ENCODE measurements around the gene PLA2G4A.
"Not testable (repeated sequence)": the region's sequence is repeated elsewhere in the genome, so short reads cannot be mapped to it uniquely, and the experiment has no call there.

PLA2G4A gene

DNA sequence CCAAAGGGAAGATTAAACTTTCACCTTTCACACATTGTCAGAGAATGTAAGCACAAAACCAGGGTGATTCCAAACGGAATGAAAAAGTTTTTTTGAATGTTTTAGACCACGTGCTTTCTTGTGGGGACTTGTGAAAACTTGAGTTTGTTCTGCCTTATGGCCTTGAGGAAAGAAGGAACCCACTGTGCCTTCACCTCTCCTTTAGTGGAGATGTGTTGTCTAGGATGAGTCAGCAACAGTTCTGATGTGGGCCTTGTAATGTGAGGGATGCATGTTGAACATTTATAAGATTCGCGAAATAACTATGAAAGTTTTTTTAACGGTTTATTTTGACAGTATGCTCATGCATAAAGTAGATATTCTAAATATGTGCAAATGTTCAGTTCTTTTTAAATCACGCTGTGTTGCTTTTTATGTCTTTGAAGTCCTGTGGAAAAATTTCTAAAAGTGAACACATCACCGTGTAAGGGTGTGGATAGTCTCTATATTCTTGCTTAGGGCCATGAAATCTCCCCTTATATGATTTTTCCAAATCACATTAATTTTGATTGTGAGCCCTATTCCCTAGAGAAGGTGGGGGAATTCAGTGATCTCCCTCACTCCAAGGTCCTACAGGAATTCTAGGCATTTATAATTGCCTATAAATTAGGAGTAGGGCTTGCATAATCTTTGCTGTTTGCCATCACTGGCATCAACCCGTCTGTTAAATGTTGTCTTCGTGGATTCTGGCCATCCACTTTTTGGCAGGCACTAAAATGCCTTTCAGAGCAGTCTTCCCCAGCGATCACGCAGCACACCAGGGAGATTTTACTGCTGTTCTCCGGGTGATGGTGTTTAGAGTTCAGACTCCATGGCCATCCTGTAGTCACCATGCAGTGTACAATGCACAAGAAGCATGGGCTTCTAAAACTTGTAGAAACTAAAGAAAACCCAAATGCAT lies 47.4 kb downstream of the PLA2G4A start:
- no peak for DNase-seq

DNA sequence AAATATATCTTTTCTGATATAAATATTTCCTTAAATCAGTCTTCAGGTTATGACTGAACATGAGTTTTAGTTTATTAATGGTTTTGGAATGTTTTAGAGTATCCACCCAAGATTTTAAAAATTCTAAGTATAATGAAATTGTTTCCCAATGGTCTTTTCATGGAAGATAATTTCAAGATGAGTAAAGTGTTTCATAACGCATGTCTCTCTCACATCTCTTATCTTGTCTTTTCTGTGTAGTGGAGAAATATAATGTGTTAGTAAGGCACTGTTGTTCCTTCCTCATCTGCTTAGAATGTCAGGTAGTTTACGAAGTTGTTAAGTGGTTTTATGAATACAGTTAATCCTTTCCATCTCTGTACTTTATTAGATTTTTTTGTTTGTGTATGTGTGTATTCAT lies 49.6 kb downstream of the PLA2G4A start:
- DNase-seq: no peak

DNA sequence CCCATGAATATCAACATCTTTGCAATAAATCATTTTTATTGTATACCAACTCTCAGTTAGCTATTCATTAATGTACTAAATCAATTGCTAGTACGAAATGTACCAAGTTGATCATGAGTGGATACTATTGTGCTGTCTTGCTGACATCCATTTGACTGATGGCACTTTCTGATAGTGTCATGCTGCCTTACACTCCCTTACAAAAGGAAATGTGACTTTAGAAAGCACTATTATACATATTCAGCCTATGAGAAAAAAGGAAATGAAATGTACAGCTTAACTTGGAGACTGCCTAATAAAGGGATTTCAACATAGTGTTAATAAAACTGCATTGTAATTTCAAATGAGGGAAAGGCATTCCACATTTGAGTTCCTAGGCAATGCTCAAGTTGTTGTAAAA lies 52.2 kb downstream of the PLA2G4A start:
- DNase-seq: no peak

DNA sequence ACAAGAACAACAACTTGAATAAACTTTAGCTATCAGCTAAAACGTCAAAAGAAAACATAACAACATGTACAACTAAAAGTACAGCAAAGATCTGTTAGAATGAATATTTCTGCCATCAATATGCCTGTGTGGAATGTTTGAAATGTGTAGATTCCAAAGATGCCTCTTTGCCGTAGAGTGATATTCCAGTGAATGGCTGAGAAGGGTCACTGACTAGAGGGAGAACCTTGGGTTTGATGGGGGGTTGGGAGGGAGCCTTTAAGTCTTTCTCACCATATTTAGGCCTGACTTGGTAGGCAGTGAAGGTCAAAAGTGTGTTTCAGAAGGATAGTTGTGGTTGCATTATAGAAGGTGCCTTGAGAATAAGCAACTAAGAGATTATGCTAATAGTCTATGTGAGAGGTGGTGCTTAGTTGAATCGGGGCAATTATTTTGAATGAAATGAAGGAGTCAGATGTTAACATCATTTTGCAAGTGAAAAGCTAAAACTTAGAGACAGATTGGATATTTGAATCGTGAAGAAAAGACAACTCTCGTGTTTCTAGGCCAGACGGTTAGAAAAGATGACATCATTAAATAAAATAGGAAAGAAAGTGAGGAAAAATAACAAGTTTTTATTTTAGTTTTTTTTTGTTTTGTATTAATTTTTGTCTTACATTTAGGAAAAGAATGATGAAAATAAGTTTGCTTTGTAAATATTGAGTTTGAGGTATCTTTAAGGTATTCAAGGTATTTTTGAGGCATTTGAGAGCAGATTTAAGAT lies 53.8 kb downstream of the PLA2G4A start:
- no peak for DNase-seq

DNA sequence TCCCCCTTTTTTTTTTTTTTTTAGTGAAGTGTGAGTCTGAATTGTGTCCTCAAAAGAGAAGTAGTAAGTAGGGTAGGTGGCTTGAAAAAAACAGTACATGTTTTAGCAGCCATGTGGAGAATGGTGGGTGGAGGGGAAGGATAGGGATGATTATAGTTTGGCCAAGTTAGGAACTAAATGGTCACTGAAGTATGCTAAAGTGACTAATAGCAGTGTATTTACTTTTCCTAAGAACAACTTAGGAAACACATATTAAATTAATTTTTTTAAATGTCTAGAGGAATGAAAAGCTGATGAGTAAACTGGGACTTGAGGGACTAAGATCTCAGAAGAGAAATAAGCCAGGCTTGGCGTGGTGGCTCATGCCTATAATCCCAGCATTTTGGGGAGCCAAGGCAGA lies 55.5 kb downstream of the PLA2G4A start:
- no peak for DNase-seq

DNA sequence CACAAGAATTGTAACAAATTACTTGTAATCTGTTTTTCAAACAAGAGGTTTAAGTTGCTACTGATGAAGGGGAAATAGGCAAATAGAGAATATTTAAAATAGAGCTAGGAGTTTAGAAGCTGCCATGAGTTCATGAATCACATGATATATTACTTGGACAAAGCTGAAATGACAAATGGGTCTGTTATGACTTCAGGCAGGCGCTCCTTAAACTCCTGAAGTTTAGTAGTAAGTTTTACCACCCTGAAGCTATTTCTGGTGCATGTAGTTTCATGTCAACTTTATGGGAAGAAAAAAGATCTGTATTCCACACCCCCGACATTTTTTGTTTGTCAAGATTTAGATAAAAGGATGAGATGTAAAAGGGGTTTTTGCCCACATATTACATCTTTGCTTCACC lies 58.5 kb downstream of the PLA2G4A start:
- no peak for DNase-seq

DNA sequence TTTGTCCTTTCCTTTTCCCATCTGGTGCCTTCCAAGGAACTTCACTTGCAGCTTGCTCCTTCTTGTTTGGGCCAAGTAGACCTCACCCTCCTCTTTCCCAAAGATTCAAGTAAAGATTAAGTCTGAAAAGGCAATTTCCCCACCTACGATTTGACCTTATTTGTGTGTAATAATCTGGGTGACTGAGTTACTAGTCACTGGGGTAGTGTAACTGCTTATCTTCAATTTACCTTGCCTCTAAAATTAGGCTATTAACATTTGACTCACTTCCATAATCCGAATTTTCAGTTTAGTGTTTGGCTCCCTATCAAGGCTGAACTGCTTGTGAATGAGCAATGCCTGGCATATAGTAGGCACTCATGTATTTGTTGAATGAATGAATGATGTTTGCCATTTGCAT lies 59.6 kb downstream of the PLA2G4A start:
- DNase-seq: no peak

DNA sequence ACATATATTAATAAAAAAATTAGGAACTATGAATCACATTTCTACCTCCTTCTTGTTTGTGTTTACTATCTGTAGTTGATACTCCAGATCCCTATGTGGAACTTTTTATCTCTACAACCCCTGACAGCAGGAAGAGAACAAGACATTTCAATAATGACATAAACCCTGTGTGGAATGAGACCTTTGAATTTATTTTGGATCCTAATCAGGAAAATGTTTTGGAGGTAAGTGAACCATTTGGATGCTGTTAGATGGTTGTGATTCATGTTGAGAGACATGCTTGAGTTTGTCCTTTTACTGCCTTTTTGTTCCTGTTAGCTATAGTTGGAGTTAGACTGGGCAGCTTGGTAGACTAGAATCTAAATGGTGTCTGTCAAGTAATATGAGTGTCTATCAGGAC lies 64.2 kb downstream of the PLA2G4A start:
- DNase-seq: no peak

DNA sequence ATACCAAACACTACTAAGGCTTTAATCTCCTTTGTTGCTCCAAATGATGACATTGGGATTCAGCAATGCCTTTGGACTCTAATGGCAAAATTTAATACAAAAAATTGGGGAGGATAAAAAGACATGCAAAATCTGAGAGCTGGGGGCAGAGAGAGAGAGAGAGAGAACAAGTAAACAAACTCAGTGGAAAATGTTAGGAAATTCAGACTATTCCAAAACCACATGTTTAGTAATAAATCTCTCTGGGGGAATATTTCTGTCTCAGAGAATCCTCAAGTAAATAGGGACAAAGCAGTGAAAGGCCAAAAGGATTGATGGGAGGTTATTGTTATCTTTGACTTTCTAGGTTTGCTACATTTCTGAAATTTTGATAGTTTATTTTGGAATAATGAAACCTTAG lies 65.7 kb downstream of the PLA2G4A start:
- DNase-seq: no peak

DNA sequence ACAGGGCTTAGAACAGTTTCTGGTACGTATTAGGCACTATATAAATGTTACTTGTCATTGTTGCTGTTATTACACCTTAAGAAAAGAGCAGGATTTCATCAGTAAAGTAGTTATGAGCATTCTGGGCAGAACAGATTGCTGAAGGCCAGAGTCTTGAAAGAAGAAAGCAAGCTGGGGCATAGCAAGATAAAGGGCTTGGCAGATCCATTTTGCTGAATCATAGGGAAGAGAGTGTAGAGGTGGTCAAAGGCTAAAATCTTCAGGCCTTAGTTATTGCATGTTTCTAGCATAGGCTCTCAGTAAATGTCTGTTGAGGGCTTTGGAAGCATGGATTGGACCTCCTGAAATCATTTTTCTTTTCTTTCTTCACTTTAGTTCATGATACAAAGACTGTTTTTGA lies 67.5 kb downstream of the PLA2G4A start:
- no peak for DNase-seq

DNA sequence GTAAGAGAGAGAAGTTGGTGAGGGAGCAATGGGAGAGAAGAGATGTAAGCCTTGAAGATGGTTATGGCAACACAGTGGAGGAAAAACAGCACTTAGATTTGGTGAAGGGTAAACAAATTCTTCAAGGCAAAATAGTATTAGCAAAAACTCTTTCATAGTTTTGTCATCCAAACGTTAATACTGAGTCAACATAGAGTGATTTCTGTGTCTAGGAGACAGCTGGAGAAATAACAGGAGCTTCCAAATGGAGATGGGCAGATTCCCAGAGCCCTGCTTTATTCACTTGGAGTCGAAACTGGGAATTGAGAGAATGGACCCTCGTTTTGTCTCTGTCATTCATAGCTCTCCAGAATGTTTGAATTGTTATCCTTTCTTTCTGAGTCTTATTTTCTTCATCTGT lies 68.3 kb downstream of the PLA2G4A start:
- no peak for DNase-seq

DNA sequence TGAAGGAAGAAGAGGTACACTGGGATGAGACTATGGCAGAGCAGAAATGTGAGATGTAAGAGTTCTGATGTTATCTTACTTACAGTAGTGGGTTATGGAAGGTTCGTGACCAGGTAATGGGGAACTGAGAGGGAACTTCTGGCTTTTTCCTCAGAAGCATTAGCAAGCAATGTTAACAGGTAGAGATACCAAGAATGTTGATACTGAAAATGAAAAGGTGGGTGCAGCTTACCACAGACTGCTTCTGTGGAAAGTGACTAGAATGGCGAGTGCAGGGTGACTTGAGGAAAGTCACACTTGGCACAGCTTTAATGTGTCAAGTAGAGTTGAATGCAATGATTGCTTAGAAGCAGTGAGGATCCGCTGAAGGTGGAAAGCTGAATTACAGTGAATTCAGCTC lies 70.8 kb downstream of the PLA2G4A start:
- no peak for DNase-seq

DNA sequence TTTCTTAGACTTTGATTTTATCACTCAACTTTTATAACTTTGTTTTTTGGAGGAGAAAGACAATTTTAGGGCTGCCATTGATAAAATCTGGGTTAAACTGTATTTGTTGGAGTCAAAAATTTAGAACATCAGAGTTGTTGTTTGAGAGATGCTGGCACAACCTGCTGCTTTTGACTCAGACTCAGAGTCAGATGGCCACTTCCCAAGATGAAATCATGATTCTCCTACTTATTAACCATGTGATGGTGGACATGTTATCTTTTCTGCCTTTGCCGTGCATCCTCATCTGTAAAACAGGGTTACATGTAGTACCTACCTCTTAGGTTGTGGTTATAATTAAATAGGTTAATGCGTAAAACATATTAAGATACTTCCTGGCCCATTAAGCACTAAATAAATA lies 71.2 kb downstream of the PLA2G4A start:
- no peak for DNase-seq

DNA sequence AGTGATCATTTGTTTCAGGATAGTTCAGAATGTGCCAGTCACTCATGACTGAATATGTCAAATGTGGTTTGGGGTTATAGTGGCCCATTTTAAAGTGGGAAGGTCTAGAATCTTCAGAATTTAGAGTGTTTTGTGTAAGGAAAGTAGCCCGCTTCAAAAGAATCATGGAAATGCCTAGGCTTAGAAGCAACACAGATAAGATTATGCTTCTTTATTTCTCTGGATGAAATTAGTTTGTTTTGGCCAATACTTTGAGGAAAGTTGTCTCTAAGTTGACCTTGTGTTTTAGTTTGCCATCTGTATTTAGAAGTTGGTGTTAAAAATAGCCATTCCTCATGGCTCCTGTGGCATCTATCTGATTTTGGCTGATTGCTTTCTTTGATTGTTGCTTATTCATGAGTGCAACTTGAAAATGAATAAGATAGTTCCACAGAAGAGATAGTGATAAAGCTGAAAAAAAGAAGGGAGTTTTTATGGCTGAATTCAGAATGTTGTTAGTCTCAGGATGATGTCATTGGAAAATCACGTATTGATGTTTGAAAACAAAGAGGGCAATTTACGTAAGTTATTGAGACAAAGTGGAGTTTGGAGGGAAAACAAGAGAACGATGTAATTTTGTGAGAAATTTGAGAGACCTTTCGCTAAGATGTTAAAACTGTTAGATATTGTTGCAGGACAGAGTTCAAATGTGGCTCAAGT lies 71.9 kb downstream of the PLA2G4A start:
- DNase-seq: no peak

DNA sequence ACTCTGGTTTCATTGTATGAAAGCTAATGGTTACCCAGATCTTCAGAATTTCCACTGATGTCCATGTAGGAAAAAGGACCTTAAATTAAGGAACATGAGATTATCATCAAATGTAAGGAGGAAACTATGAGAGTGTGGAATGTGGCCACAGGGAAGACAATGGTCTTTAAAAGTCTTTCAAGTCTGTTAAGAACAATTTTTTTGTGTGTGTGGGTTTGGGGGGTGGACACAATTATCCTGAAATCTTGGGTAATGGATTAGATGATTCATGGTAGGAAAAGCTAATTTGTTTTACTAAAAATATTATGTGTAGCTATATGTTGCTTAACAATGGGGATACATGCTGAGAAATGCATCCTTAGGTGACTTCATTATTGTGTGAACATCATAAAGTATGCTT lies 72.9 kb downstream of the PLA2G4A start:
- DNase-seq: no peak

DNA sequence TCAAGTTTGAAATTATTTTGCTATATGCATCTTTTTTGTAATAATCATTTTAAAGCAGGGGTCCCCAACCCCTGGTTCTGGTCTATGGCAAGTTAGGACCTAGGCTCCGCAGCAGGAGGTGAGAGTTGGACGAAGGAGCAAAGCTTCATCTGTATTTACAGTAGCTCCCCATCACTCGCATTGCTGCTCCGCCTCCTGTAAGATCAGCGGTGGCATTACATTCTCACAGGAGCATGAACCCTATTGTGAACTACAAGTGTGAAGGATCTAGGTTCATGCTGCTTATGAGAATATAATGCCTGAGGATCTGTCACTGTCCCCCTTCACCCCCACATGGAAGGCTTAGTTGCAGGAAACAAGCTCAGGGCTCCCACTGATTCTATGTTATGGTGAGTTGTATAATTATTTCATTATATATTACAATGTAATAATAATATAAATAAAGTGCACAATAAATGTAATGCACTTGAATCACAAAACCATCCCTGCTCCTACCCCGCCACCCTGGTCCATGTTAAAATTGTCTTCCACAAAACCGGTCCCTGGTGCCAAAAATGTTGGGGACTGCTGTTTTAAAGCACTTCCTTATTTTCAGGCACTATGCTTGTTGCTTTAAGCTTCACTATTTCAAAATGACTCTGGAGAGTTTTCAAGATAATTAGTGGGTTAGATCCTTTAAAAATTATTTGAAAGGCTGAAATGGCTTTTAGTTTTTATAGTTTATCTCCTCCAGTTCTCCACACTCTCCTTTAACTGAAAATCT lies 74.8 kb downstream of the PLA2G4A start:
- no peak for DNase-seq

DNA sequence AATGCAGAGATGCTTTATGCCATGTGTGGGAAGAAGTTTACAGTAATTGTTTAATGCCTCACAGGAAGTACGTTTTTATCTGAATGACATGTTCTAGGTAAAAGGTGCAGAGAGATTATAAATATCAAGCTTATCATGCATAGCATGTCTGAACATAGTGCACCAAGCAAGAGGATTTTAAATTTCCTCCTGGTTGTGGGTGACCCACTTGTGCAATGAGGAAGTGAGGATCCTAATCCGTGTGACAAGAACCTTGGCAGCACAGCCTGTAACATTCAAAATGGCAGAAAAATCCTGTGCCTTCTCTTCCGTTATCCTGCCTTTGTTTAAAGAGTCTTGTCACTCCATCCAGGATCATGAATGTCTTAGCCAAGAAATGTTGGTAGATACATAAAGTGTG lies 75.6 kb downstream of the PLA2G4A start:
- DNase-seq: no peak

DNA sequence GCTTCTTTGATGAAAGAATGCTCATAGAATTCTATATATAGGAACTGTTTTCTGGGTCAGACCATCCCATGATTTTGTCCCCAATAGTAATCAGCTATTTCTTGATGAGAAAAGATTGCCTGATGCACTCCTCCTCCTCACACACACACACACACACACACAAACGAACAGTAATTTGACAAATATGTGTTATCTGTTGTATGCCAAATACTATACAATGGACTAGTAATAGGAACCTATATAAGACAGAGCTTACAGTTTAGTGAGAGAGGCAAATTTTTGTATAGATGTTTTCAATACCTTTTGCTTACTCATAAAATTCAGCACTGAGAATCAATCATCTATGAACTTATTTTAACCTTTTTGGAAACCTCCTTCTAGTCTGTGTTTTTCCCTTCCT lies 76.8 kb downstream of the PLA2G4A start:
- DNase-seq: no peak

DNA sequence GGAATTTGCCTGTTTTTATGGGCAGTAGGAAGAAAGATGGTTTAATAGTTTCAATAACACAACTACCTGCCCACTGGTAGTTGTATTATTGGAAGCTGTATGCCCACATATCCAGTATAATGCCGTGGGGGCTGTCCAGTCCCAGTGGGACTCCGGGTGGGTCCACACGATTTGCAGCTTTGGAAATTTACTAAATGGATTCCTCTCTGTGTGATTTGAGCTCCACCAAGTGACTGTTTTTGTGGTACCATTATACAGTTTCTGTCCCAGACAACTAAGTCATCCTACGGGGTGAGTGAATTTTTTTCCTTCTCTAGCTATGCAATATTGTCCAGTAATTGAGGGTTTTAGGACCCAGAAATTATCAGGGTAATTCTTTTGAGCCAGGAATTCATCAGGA lies 86.8 kb downstream of the PLA2G4A start:
- DNase-seq: no peak

DNA sequence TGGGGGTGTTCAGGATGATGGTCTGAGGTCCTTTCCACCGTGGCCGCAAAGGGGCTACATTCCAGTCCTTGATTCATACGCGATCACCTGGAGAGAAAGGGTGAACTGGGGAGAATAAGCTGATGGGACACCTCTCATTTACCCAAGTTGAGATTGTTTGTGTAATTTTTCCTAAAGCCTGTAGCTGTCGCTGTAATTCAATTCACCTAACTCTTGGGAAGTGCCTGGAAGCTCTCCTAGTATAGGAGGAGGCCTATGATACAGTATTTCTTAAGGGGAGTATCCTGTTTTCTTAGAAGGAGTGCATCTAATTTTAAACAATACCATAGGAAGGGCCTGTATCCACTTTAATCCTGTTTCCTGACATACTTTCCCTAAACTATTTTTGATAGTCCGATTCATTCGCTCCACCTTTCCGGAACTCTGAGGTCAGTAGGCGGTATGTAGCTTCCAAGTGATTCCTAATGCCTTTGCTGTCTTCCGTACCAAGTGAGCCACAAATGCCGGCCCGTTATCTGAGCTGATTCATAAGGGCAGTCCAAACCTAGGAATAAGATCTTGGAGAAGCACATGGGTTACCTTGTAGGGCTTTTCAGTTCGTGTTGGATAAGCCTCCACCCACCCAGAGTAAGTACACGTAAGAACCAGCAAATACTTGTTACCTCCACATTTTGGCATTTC lies 88.5 kb downstream of the PLA2G4A start:
- not testable (repeated sequence) for DNase-seq

DNA sequence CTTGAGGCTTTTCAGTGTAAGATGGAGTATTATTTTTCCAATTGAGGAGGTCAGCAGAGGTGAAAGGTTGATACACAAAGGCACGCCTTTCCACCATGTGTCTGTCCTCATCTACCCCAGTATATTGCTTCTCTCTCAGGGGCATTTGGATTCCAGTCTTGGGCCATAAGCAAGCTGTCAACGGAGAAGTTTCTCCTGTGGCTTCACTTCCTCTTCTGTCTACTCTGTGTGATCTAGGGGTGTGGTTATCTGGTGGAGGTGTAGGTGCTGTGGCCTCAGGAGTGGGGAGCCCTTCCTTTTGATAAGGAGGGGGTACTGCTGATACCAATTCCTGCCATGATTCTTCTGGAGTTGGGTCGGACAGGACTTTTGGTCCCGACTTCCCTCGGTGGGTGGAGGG lies 92.6 kb downstream of the PLA2G4A start:
- DNase-seq: not testable (repeated sequence)

DNA sequence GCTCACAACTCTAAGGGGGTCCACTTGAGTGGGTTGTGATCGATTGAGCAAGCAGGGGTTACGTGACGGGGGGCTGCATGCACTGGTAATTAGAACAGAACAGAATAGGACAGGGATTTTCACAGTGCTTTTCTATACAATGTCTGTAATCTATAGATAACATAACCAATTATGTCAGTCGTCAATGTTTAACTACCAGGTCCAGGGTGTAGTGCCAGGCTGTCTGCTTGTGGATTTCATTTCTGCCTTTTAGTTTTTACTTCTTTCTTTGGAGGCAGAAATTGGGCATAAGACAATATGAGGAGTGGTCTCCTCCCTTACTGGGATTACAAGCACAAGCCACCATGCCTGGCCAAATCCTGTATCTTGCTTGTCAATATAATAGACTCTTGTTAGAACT lies 94.1 kb downstream of the PLA2G4A start:
- not testable (repeated sequence) for DNase-seq

Data from NCI-H345 (cell line).